HG03139 (cell line): Measurements from ENCODE around the gene C12orf50.
"Not testable (repeated sequence)": the region's sequence is repeated elsewhere in the genome, so short reads cannot be mapped to it uniquely, and the experiment has no call there.

ENCODE experiments used
- ATAC-seq: cut with Tn5 transposase; IDR thresholded peaks from one replicate; pipeline ENCODE4 v1.9.1; 2021; ENCODE audit not compliant: unreplicated experiment

Gene C12orf50

GRCh38 chr12:87991483-87991882, 37.7 kb downstream of the C12orf50 start:
- no peak for ATAC-seq

GRCh38 chr12:87988534-87988933, 40.7 kb downstream of the C12orf50 start:
- ATAC-seq, result no peak

GRCh38 chr12:87985069-87985675, 44.0 kb downstream of the C12orf50 start:
- ATAC-seq, result no peak

GRCh38 chr12:87982208-87982607, 47.0 kb downstream of the C12orf50 start:
- no peak for ATAC-seq

- no peak for ATAC-seq
Observed at GRCh38 chr12:87981495-87981894, 47.7 kb downstream of the C12orf50 start.

GRCh38 chr12:87975879-87976278, 53.3 kb downstream of the C12orf50 start:
- no peak for ATAC-seq

- ATAC-seq, result no peak
Observed at GRCh38 chr12:87967871-87968270, 61.3 kb downstream of the C12orf50 start.

GRCh38 chr12:87960566-87960965, 68.6 kb downstream of the C12orf50 start:
- no peak for ATAC-seq

- ATAC-seq, result not testable (repeated sequence)
Observed at GRCh38 chr12:87954028-87954427, 75.2 kb downstream of the C12orf50 start.

GRCh38 chr12:87953256-87953860, 75.8 kb downstream of the C12orf50 start:
- ATAC-seq, result no peak

GRCh38 chr12:87952850-87953249, 76.4 kb downstream of the C12orf50 start:
- ATAC-seq, result no peak

- ATAC-seq, result no peak
Observed at GRCh38 chr12:87952223-87952622, 77.0 kb downstream of the C12orf50 start.

- ATAC-seq, result no peak
Observed at GRCh38 chr12:87943762-87944161, 85.4 kb downstream of the C12orf50 start.

- ATAC-seq, result no peak
Observed at GRCh38 chr12:87943023-87943422, 86.2 kb downstream of the C12orf50 start.

- ATAC-seq, result no peak
Observed at GRCh38 chr12:87939182-87939581, 90.0 kb downstream of the C12orf50 start.

GRCh38 chr12:87935216-87935615, 94.0 kb downstream of the C12orf50 start:
- no peak for ATAC-seq

- ATAC-seq, result no peak
Observed at GRCh38 chr12:87933991-87934390, 95.2 kb downstream of the C12orf50 start.

- ATAC-seq, result no peak
Observed at GRCh38 chr12:87931812-87932211, 97.4 kb downstream of the C12orf50 start.

- ATAC-seq, result no peak
Observed at GRCh38 chr12:87930627-87931026, 98.6 kb downstream of the C12orf50 start.
